Activated CD8-positive, alpha-beta T cell treated with anti-CD3 and anti-CD28 coated beads for 36 hours (primary cell): ENCODE results near the gene EBF3. TPM values are rescaled to one million over a fixed set of nuclear protein-coding genes. Genes with fewer than 3 reads are reported as not detected.

Experiments
- ATAC-seq: fragments of 200-7000 bp; cut with Tn5 transposase; one replicate; pipeline ENCODE4 v1.10.0; 2021; ENCODE audit warnings: mild to moderate bottlenecking, moderate library complexity
- CTCF ChIA-PET: fragments of 350-600 bp; sonication (Branson Sonifier 250); formaldehyde crosslinking; loops from one replicate; lab custom pipeline; 2021; ENCODE audit warnings: antibody characterized with exemption; lab: Charles Lee
- POLR2A ChIA-PET: fragments of 350-600 bp; sonication (Branson Sonifier 250); formaldehyde crosslinking; loops from one replicate; lab custom pipeline; 2021; ENCODE audit warnings: antibody characterized with exemption; lab: Charles Lee
- DNase-seq: peaks from one replicate; pipeline ENCODE4 v3.0.0-alpha.2; 2020
- H3K27ac Mint-ChIP-seq: one replicate; pipeline ENCODE4 v1.8.0; 2021; ENCODE audit warnings: mild to moderate bottlenecking, mixed read lengths
- H3K27me3 Mint-ChIP-seq: one replicate; pipeline ENCODE4 v1.8.0; 2021; ENCODE audit warnings: mixed read lengths
- H3K36me3 Mint-ChIP-seq: one replicate; pipeline ENCODE4 v1.8.0; 2021; ENCODE audit warnings: low read depth, mixed read lengths
- H3K4me1 Mint-ChIP-seq: one replicate; pipeline ENCODE4 v1.8.0; 2021; ENCODE audit warnings: low read depth, mixed read lengths
- H3K4me3 Mint-ChIP-seq: one replicate; pipeline ENCODE4 v1.8.0; 2021; ENCODE audit warnings: mild to moderate bottlenecking, moderate library complexity, mixed read lengths
- H3K9me3 Mint-ChIP-seq: one replicate; pipeline ENCODE4 v1.8.0; 2021; ENCODE audit warnings: mixed read lengths
- intact Hi-C: fragments of 100-400 bp; cut with micrococcal nuclease; formaldehyde crosslinking; loops from one replicate; pipeline ENCODE4 v1.10.0; 2022
- total RNA-seq, 2 experiments: library from RNA; stranded (reverse); gene quantifications; one replicate each; pipeline ENCODE4 v1.2.3, GENCODE V29; 2021
- TF ChIP-seq, protein P1 (sequence below): fragments of 200-600 bp; IDR thresholded peaks from one replicate; pipeline ENCODE4 v1.8.0; 2022; ENCODE audit warnings: antibody characterized with exemption, mild to moderate bottlenecking

Gene EBF3
- total RNA-seq, 2 experiments from 2014 or later = not detected

DNA sequence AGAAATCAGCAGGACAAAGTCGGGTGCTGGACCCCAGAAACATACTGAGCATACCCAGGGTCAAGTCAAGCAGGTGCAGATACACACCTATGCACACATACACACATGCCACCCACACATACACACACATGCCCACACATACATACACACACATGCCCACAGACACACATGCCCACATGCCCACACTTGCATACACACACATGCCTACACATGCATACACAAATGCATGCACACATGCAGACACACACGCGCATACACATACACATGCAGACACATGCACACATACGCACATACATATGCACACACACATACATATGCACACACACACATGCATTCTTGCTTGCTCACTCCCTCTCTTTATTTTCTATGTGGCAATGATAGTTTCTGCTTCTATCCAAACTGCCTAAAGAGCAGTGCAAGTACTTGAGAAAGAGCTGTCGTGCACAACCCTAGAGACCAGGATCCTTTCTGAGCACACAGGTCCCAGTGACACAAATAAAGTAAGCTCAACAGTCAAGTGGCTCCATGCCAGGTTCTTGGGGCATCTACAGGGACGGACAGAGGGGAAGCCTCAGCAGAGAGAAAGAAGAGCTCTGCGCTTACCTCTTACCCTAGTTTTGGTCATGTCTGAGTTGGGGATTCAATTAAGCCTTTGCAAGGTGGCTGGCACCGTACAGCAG is 83.7 kb downstream of the EBF3 start:
- DNase-seq = no peak
- CTCF ChIA-PET = interaction anchor here (2.8 kb wide), 1 partner anchor 9 kb away, joined by 9 read pairs; no protein-coding TSS in a partner anchor
- no peaks in the 10 kb centered on the region for H3K36me3 Mint-ChIP-seq

DNA sequence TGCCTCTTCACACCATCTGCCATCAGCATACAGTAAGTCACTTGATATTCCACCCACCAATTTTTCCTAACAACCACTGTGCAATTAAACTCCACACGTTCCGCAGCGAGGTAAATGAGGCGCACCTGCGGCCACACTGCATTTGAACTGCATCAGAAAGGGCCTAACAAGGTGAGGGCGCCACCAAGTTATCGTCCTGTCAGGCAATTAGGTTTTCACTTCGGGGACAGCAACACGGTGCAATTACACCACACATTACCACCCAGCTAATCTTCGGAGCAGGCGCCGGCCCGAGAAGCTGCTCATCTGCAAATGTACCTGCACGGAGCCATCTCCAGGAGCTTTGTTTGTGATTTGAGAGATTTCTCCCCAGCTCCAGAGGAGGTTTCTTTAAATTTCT is 84.4 kb downstream of the EBF3 start:
- no peak overlapping the region for H3K4me3 Mint-ChIP-seq
- intact Hi-C loops = loop anchor here (10.0 kb wide), 1 partner anchor 245 kb away; no protein-coding TSS in a partner anchor
- TF ChIP-seq, protein P1, sequence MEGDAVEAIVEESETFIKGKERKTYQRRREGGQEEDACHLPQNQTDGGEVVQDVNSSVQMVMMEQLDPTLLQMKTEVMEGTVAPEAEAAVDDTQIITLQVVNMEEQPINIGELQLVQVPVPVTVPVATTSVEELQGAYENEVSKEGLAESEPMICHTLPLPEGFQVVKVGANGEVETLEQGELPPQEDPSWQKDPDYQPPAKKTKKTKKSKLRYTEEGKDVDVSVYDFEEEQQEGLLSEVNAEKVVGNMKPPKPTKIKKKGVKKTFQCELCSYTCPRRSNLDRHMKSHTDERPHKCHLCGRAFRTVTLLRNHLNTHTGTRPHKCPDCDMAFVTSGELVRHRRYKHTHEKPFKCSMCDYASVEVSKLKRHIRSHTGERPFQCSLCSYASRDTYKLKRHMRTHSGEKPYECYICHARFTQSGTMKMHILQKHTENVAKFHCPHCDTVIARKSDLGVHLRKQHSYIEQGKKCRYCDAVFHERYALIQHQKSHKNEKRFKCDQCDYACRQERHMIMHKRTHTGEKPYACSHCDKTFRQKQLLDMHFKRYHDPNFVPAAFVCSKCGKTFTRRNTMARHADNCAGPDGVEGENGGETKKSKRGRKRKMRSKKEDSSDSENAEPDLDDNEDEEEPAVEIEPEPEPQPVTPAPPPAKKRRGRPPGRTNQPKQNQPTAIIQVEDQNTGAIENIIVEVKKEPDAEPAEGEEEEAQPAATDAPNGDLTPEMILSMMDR = no peak
- H3K36me3 Mint-ChIP-seq = no peaks in the 10 kb centered on the region
- DNase-seq (no peak), ATAC-seq (no peak)
- H3K27me3 Mint-ChIP-seq = peaks cover 2% of the 10 kb centered on the region
- CTCF ChIA-PET = interaction anchor here (1.4 to 2.8 kb wide), 4 partner anchors 9 to 249 kb away, joined by 4 to 9 read pairs (median 5); no protein-coding TSS in a partner anchor
- POLR2A ChIA-PET = no interaction called here
- no peak overlapping the region for H3K27ac Mint-ChIP-seq
- no peaks in the 10 kb centered on the region for H3K9me3 Mint-ChIP-seq
- peaks cover 3% of the 10 kb centered on the region for H3K4me1 Mint-ChIP-seq

More for the DNA sequence above, 83.7 kb downstream of the EBF3 start:
- Mint-ChIP-seq H3K27me3 (peaks cover 2% of the 10 kb centered on the region), H3K9me3 (no peaks in the 10 kb centered on the region), H3K4me1 (peaks cover 3% of the 10 kb centered on the region), H3K27ac (no peak overlapping the region), H3K4me3 (no peak overlapping the region)
- TF ChIP-seq, protein P1 = no peak
- POLR2A ChIA-PET = no interaction called here
- no peak for ATAC-seq
- intact Hi-C loops = loop anchor here (10.0 kb wide), 1 partner anchor 244 kb away; no protein-coding TSS in a partner anchor

DNA sequence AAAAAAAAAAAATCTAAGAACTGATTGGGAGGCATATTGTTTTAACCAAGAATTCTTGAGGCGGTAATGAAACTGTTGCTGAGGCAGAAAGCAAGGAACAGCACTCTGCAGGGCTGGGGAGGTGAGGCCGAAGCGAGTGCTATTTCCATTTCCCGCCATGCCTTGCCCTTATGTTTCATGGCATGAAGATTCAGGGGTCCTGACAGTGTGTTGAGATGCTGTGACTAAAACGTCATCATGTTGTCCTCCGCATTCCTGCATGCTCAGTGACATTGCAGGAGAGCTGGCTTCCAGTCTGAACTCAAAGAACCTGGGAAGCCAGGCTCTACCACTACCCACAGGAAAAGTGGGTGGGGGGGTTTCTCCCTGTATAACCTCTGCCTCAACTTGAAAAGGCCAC is 85.2 kb downstream of the EBF3 start:
- no peaks in the 10 kb centered on the region for H3K36me3 Mint-ChIP-seq
- CTCF ChIA-PET = interaction anchor here (1.4 to 2.8 kb wide), 4 partner anchors 10 to 249 kb away, joined by 4 to 9 read pairs (median 5); no protein-coding TSS in a partner anchor
- no peak overlapping the region for H3K27ac Mint-ChIP-seq
- H3K4me1 Mint-ChIP-seq = peaks cover 3% of the 10 kb centered on the region
- DNase-seq (no peak), ATAC-seq (no peak)
- TF ChIP-seq, protein P1 = no peak
- peaks cover 2% of the 10 kb centered on the region for H3K27me3 Mint-ChIP-seq
- H3K9me3 Mint-ChIP-seq = no peaks in the 10 kb centered on the region
- no peak overlapping the region for H3K4me3 Mint-ChIP-seq
- intact Hi-C loops = no loop called here
- POLR2A ChIA-PET = no interaction called here

DNA sequence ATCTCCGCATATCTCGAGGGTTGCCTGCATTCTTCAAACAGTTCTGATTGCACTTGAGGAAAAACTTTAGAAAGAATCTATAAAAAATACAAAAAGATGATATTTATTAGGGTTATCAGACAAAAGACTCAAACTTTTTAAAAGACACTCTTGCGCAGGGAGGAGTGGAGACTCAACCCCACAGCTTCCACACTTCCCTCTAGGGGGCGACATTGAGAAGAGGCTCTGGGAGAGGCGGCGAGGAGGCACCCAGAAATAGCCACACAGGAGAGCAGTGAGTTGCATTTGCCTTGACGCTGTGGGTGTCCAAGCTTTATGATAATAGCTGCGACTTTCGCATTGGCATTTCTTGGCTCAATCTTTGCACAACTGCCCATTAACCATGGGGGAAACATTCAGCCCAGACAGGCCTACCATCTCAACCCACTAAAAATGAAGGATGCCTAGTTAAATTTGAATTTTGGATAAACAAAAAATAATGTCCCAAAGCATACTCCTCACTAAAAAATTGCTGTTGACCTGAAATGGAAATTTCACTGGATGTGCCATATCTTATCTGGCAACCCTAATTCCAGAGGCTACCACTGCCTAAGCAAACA is 86.2 kb downstream of the EBF3 start:
- POLR2A ChIA-PET = no interaction called here
- Mint-ChIP-seq H3K27me3 (peaks cover 2% of the 10 kb centered on the region), H3K9me3 (no peaks in the 10 kb centered on the region), H3K36me3 (no peaks in the 10 kb centered on the region), H3K27ac (no peak overlapping the region), H3K4me3 (no peak overlapping the region), H3K4me1 (no peaks in the 10 kb centered on the region)
- TF ChIP-seq, protein P1 = peak; percentile 77
- CTCF ChIA-PET = interaction anchor here (1.0 to 2.3 kb wide), 9 partner anchors 8 to 845 kb away, joined by 3 to 8 read pairs (median 4); no protein-coding TSS in a partner anchor
- intact Hi-C loops = no loop called here
- DNase-seq = peak; percentile 57
- peak; percentile 58 for ATAC-seq

DNA sequence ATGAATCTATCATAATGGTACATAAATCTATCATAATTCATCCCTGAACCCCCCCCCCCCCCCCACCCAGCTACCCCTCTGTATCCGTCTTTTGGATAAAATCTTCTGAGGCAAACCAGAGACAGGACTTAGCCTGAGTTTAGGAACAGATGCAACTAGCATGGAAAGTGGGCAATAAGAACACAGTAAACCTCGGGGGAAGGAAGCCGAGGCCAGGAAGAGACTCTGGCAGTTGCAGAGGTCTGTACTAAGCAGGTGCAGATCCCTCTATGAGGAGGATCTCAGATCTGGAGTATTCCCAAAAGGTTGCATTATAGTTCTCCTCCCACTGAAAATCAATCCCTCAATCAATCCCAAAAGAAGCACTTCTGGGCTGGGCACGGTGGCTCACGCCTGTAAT is 87.2 kb downstream of the EBF3 start:
- CTCF ChIA-PET = interaction anchor here (1.0 to 2.0 kb wide), 7 partner anchors 9 to 844 kb away, joined by 3 to 8 read pairs (median 4); no protein-coding TSS in a partner anchor
- POLR2A ChIA-PET = no interaction called here
- intact Hi-C loops = no loop called here
- TF ChIP-seq, protein P1 = no peak
- Mint-ChIP-seq H3K9me3 (no peaks in the 10 kb centered on the region), H3K4me1 (no peaks in the 10 kb centered on the region), H3K4me3 (no peak overlapping the region), H3K27me3 (peaks cover 2% of the 10 kb centered on the region), H3K27ac (no peak overlapping the region), H3K36me3 (no peaks in the 10 kb centered on the region)
- DNase-seq = no peak
- no peak for ATAC-seq
